Colonic mucosa (tissue), 4 donors: ENCODE results near the gene BGN. TPM values are rescaled to one million over a fixed set of nuclear protein-coding genes. Genes with fewer than 3 reads are reported as not detected.

Source experiments
- DNase-seq: peaks from one replicate; pipeline ENCODE4 v3.0.0-alpha.2; 2020
- H3K27ac ChIP-seq: fragments of 200-600 bp; one replicate; pipeline ENCODE4 v1.8.0; 2021
- H3K27me3 ChIP-seq: fragments of 200-600 bp; one replicate; pipeline ENCODE4 v1.8.0; 2021
- H3K36me3 ChIP-seq: fragments of 200-600 bp; one replicate; pipeline ENCODE4 v1.8.0; 2021
- H3K4me1 ChIP-seq: fragments of 200-600 bp; one replicate; pipeline ENCODE4 v1.8.0; 2021; ENCODE audit warnings: mild to moderate bottlenecking
- H3K4me3 ChIP-seq: fragments of 200-600 bp; one replicate; pipeline ENCODE4 v1.8.0; 2021
- H3K9ac ChIP-seq, 2 donors: one replicate each; pipeline ENCODE4 v1.7.0; 2013; ENCODE audit warnings: control low read depth in 2 of 2, low read depth in 2 of 2, low read length in 2 of 2
- H3K9me3 ChIP-seq: fragments of 200-600 bp; one replicate; pipeline ENCODE4 v1.8.0; 2021
- intact Hi-C: fragments of 100-400 bp; cut with DNase I; formaldehyde crosslinking; loops from one replicate; pipeline ENCODE4 v1.14.1; 2022
- total RNA-seq, 2 donors: library from RNA; stranded (reverse); fragmentation: NEBNext Ultra II Directional in 1 of 2; extraction: Animal tissue kit (Norgen Biotek cat#: 25700) in 1 of 2; gene quantifications; one replicate each; pipeline ENCODE4 v1.2.1, GENCODE V29; 2021
- TF ChIP-seq, protein P1 (sequence below): fragments of 200-600 bp; IDR thresholded peaks from one replicate; pipeline ENCODE4 v1.8.0; 2022; ENCODE audit warnings: antibody characterized with exemption, mild to moderate bottlenecking
- donor health status: healthy.
- donor health status: DM: no; HTN: no; CAD: no.
- donor health status: DM: no; HTN: no; CAD: no.

The BGN gene
- total RNA-seq, 2 donors from 2014 or later, result 6.0 to 11.4 TPM

DNA sequence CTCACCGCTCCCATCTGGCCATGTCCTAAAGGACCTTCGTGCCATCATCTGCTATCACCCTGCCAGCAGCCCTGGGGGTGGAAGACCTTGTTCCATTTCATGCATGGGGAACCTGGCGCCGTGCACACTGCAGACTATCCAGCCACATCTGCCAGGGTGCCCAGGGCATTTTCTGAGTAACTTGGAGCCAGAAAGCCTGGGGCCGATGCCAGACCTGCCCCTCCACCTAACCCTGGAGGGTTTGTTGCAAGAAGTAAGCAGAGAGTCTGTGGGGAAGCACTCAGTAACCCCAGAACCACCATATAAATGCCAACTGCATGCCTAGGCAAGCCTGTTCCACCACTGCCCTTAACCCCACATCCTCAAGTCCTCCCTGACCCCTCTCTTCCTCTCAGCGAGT lies 31.7 kb upstream of the BGN start:
- no peak for DNase-seq
- no peak overlapping the region for H3K9ac ChIP-seq
- H3K27me3 ChIP-seq, result no peaks in the 10 kb centered on the region
- H3K9me3 ChIP-seq, result no peaks in the 10 kb centered on the region
- intact Hi-C loops, result no loop called here
- H3K4me1 ChIP-seq, result no peaks in the 10 kb centered on the region
- TF ChIP-seq, protein P1, sequence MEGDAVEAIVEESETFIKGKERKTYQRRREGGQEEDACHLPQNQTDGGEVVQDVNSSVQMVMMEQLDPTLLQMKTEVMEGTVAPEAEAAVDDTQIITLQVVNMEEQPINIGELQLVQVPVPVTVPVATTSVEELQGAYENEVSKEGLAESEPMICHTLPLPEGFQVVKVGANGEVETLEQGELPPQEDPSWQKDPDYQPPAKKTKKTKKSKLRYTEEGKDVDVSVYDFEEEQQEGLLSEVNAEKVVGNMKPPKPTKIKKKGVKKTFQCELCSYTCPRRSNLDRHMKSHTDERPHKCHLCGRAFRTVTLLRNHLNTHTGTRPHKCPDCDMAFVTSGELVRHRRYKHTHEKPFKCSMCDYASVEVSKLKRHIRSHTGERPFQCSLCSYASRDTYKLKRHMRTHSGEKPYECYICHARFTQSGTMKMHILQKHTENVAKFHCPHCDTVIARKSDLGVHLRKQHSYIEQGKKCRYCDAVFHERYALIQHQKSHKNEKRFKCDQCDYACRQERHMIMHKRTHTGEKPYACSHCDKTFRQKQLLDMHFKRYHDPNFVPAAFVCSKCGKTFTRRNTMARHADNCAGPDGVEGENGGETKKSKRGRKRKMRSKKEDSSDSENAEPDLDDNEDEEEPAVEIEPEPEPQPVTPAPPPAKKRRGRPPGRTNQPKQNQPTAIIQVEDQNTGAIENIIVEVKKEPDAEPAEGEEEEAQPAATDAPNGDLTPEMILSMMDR, result no peak
- H3K36me3 ChIP-seq, result no peaks in the 10 kb centered on the region
- H3K27ac ChIP-seq, result no peak overlapping the region
- no peak overlapping the region for H3K4me3 ChIP-seq

DNA sequence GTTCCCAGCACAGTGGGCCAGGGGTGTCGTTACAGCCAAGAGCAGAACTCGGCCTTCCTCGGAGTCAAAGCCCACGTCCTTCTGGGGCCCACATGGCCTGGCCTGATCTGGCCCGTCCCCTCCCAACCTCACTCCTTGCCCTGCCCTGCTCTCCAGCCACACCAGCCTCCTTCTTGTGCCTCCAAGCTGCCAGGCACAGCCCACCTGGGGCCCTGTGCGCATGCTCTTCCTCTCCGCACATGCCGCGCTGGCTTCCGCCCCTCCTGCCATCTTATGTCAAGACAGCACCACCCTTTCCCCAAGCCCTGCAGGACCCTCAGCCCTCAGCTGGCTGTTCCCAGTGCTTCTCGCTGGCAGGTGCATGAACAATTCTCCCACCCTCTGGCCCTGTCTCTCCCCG lies 31.2 kb upstream of the BGN start:
- TF ChIP-seq, protein P1, result no peak
- Histone ChIP-seq H3K36me3 (no peaks in the 10 kb centered on the region), H3K9me3 (no peaks in the 10 kb centered on the region), H3K27me3 (no peaks in the 10 kb centered on the region), H3K4me3 (no peak overlapping the region), H3K4me1 (no peaks in the 10 kb centered on the region), H3K9ac (no peak overlapping the region), H3K27ac (no peak overlapping the region)
- intact Hi-C loops, result no loop called here
- DNase-seq, result no peak

DNA sequence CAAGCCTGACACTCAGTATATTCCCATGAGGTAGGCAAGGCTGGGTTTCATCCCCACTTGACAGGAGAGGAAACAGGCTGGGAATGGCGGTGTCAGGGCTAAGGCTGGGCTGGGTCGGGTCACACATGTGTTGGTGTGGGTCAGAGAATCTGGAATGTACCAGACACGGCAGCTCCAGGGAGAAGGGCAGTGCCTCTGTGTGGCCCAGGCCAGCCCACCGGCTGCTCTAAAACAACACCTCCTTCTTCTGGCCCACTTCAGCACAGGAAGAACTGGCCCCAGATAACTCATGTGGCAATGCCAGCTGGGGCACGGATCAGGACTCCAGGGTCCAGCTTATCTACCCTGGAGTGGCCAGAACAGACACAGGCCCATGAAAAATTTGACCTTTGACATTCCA lies 30.7 kb upstream of the BGN start:
- intact Hi-C loops, result no loop called here
- no peak for DNase-seq
- Histone ChIP-seq H3K36me3 (no peaks in the 10 kb centered on the region), H3K9ac (no peak overlapping the region), H3K27me3 (no peaks in the 10 kb centered on the region), H3K27ac (no peak overlapping the region), H3K9me3 (no peaks in the 10 kb centered on the region), H3K4me3 (no peak overlapping the region), H3K4me1 (no peaks in the 10 kb centered on the region)
- TF ChIP-seq, protein P1, result no peak

DNA sequence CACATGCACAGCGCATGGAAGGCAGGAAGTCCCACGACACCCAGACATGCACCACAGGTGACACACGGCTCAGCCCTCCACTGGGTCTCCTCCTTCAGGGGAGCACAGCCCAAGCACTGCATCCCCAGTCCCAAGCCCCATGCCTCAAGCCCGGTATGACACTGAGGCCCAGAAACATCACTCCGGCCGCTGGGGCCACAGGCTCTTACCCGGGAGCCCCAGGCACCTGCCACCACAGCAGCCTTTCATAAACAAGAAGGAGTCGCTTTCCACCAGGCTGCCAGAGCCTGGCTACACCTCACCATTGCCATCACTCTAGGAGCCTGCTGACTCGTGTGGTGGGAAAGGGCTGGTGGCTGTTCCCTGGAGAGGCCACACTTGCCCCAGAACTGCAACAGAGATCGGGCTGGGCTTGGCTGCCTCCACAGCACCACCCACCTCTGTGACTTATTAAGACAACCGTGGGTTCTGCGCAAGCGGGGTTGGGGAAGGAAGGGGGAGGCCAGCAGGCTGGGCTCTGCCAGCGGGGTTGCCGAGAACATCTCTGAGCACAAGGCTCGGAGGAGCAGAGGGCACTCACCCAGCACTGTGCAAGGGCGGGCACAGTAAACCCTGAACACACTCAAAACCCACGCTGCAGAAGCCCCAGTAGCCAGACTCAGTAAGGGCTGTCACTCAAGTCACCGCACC lies 28.9 kb upstream of the BGN start:
- DNase-seq, result no peak
- no peaks in the 10 kb centered on the region for H3K4me1 ChIP-seq
- no peak overlapping the region for H3K4me3 ChIP-seq
- no peak overlapping the region for H3K9ac ChIP-seq
- no peaks in the 10 kb centered on the region for H3K9me3 ChIP-seq
- TF ChIP-seq, protein P1, result no peak
- H3K27ac ChIP-seq, result no peak overlapping the region
- H3K36me3 ChIP-seq, result no peaks in the 10 kb centered on the region
- H3K27me3 ChIP-seq, result no peaks in the 10 kb centered on the region
- intact Hi-C loops, result no loop called here

DNA sequence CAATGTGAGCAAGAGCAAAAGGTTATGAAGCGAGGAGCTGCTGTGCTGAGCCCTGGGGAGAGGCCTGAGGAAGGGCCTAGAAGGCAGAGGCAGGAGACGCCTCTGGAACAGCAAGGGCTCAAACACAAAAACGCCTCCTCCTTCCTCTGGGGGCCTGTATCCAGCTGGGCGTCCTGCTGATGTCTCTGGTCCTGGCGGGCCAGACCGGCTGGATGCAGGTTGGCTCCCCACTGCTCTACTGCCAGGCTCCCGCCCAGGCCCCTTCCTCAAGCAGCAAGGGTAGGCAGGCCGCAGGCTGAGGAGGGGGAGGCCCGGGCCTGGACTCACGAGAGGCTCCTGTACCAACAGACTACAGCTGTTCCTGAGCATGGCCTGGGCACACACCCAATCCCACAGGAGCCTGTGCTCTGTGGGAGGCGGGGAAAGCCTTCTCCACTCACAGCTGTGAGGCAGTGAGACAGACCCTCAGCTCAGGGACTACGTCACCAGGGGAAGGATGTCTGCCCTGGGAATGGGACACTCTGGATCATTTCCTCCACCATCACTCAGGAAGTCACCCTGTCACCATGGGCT lies 26.7 kb upstream of the BGN start:
- Histone ChIP-seq H3K9ac (no peak overlapping the region), H3K36me3 (no peaks in the 10 kb centered on the region), H3K4me3 (no peak overlapping the region), H3K4me1 (no peaks in the 10 kb centered on the region), H3K27ac (no peak overlapping the region), H3K9me3 (no peaks in the 10 kb centered on the region), H3K27me3 (no peaks in the 10 kb centered on the region)
- DNase-seq, result no peak
- intact Hi-C loops, result no loop called here
- TF ChIP-seq, protein P1, result no peak
